ENCODE measurements around the gene RALA.
"Not testable (repeated sequence)": the region's sequence is repeated elsewhere in the genome, so short reads cannot be mapped to it uniquely, and the experiment has no call there.

The RALA gene

DNA sequence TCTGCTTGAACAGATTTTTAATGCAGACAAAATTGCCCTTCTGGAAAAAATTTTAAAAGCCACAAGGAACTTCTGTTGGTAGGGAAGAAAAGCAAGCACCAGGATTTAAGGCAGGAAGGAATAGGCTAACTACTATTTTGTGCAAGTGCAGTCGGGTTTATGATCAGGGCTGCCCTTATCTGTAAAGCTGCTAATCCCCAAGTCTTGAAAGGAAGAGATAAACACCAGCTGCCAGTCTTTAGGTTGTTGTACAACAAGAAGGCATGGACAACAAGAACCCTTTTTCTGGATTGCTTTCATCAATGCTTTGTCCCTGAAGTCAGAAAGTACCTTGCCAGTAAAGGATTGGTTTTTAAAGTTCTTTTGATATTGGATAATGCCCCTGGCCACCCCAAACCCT is 40.7 kb downstream of the RALA start:
- no peak for TF ChIP-seq ZFX (IDR thresholded peaks at IDR 0.05; ENCODE audit: borderline replicate concordance)
- TF ChIP-seq, protein P1, sequence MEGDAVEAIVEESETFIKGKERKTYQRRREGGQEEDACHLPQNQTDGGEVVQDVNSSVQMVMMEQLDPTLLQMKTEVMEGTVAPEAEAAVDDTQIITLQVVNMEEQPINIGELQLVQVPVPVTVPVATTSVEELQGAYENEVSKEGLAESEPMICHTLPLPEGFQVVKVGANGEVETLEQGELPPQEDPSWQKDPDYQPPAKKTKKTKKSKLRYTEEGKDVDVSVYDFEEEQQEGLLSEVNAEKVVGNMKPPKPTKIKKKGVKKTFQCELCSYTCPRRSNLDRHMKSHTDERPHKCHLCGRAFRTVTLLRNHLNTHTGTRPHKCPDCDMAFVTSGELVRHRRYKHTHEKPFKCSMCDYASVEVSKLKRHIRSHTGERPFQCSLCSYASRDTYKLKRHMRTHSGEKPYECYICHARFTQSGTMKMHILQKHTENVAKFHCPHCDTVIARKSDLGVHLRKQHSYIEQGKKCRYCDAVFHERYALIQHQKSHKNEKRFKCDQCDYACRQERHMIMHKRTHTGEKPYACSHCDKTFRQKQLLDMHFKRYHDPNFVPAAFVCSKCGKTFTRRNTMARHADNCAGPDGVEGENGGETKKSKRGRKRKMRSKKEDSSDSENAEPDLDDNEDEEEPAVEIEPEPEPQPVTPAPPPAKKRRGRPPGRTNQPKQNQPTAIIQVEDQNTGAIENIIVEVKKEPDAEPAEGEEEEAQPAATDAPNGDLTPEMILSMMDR (IDR thresholded peaks at IDR 0.05), result no peak
- no peak overlapping the region for H3K27ac ChIP-seq

DNA sequence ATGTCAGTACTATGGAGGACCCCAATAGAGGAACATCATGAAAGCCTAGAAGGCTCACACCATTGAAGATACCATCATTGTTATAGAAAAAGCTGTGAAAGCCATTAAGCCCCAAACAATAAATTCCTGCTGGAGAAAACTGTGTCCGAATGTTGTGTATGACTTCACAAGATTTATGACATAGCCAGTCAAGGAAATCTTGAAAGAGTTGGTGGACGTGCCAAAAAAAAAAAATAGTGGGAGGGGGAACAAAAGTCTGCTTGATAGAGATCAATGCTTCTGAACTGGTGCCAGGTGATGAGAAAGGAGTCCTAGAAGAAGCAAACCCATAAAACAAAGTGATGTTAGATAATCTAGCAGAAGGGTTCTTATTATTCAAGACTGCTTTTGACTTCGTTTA is 41.2 kb downstream of the RALA start:
- no peak overlapping the region for H3K27ac ChIP-seq
- TF ChIP-seq, protein P1 (IDR thresholded peaks at IDR 0.05), result no peak
- TF ChIP-seq ZFX (IDR thresholded peaks at IDR 0.05; ENCODE audit: borderline replicate concordance), result no peak

DNA sequence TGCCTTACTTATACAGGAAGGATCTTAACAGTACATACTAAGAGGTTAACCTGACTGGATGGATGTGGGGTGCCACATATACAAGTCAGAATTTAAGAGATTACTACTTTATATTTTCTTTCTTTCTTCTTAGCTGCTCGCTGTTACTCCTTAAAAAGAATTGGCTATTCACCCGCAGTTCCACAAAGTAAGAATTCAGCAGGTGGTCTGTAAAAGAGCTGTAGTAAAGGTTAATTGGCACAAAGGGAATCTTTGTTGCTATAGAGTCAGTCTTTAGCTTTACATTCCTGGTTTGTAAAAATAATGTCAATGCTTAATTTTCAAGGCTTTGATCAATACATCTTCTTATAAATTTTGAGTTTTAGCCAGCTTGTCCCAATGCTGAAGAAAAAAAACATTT is 43.2 kb downstream of the RALA start:
- H3K27ac ChIP-seq, result no peak overlapping the region
- TF ChIP-seq, protein P1 (IDR thresholded peaks at IDR 0.05), result no peak
- no peak for TF ChIP-seq ZFX (IDR thresholded peaks at IDR 0.05; ENCODE audit: borderline replicate concordance)

DNA sequence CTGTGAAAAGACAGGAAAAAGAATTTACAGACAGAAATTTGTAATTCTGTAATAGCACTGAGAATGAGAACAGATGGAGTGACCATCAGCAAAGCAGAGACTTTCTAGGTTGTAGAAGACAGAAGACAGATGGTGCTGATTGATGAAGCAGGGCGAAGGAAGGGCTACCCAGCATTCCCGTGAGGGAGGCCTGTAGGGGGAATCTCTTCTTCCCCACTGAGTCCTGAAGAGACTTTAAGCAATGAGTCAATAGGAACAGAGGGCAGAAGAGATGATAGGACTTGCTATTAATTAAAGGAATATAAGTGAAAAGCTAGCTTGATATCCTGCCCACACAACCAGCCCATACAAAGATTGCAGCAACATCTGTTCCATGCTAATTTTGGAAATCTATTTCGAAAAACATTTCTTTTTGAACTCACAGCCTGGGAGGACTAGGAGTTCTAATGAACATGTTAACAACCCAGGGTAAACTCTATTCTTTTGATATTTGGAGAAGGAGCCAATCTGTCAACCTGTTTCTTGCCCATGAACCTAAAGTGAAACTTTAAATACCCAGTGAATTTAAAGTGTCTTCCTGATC is 44.1 kb downstream of the RALA start:
- H3K27ac ChIP-seq, result no peak overlapping the region
- TF ChIP-seq, protein P1 (IDR thresholded peaks at IDR 0.05), result no peak
- no peak for TF ChIP-seq ZFX (IDR thresholded peaks at IDR 0.05; ENCODE audit: borderline replicate concordance)

DNA sequence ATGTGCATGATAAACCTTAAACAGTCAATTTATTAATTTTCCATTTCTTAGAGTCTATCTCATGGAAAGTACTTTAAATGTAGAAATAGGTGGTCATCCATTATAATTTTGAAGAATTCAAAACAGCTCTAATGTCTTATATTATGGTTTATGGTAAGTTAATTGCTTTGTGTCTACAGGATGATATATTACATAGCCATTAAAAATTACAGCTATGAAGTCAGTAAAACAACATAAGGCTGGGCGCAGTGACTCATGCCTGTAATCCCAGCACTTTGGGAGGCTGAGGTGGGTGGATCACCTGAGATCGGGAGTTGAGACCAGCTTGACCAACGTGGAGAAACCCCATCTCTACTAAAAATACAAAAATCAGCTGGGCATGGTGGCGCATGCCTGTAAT is 44.9 kb downstream of the RALA start:
- H3K27ac ChIP-seq, result not testable (repeated sequence)

DNA sequence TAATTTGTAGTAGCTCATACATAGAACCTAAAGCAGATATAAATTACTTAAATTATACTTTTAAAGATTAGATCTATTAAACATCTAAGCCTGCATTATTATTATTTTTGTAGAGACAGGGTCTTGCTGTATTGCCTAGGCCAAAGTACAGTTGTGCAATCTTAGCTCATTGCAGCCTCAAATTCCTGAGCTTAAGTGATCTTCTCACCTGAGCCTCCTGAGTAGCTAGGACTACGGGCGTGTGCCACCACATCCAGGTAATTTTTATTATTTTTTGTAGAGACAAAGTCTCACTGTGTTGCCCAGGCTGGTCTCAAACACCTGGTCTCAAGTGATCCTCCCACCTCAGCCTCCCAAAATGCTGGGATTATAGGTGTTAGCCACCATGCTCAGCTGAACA is 46.7 kb downstream of the RALA start:
- no peak overlapping the region for H3K27ac ChIP-seq
- no peak for TF ChIP-seq ZFX (IDR thresholded peaks at IDR 0.05; ENCODE audit: borderline replicate concordance)
- TF ChIP-seq, protein P1 (IDR thresholded peaks at IDR 0.05), result no peak

DNA sequence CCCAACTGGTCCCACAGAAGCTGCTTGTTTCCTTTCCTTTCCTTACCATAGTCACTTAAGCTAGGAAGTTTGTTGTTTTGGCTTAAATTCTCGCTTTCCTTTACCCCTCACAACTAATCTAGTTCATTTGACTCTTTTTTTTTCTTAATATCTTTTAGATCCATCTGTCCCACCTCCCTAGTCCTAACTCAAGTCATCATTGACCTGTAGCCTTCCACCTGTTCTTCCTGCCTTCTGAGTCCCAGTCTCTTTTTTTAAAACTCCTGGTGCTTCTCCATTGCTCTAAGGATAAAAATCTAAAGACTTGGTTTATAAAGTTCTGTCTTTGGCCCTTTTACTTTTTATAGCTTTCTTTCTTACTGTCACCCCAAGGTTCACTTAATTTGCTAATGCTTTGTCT is 47.6 kb downstream of the RALA start:
- no peak for TF ChIP-seq ZFX (IDR thresholded peaks at IDR 0.05; ENCODE audit: borderline replicate concordance)
- TF ChIP-seq, protein P1 (IDR thresholded peaks at IDR 0.05), result no peak
- H3K27ac ChIP-seq, result no peak overlapping the region

DNA sequence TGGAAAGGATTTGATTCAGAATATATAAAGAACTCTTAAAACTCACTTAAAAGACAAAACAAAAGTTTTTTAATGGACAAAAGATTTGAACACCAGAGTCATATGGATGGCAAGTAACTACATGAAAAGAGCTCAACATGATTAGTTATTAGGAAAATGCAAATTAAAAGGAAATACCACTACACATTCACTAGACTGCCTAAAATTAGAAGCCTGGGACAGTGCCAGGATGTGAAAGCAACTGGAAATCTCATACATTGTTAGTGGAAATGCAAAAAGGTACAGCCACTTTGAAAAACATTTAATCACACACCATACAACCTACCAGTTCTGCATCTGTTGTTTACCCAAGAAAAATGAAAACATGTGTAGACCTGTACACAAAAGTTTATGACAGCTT is 48.8 kb downstream of the RALA start:
- no peak for TF ChIP-seq ZFX (IDR thresholded peaks at IDR 0.05; ENCODE audit: borderline replicate concordance)
- TF ChIP-seq, protein P1 (IDR thresholded peaks at IDR 0.05), result no peak
- no peak overlapping the region for H3K27ac ChIP-seq

Measured in 22Rv1 (cell line).